Hematopoietic multipotent progenitor cell (in vitro differentiated cells): ENCODE measurements around the gene MB. TPM values are rescaled to one million over a fixed set of nuclear protein-coding genes. Genes with fewer than 3 reads are reported as not detected.

ENCODE experiments used
- DNase-seq, 3 donors: peaks; one replicate each; pipeline ENCODE4 v3.0.0-alpha.2; 2011 to 2015; ENCODE audit warnings: low read depth in 2 of 3, low spot score in 2 of 3
- total RNA-seq: library from RNA; depleted of rRNA; stranded (reverse); fragments of >200 nt; gene quantifications from one replicate; pipeline ENCODE4 v1.2.3, GENCODE V29; 2012

Gene MB
- total RNA-seq, 1 donor: not detected

DNA sequence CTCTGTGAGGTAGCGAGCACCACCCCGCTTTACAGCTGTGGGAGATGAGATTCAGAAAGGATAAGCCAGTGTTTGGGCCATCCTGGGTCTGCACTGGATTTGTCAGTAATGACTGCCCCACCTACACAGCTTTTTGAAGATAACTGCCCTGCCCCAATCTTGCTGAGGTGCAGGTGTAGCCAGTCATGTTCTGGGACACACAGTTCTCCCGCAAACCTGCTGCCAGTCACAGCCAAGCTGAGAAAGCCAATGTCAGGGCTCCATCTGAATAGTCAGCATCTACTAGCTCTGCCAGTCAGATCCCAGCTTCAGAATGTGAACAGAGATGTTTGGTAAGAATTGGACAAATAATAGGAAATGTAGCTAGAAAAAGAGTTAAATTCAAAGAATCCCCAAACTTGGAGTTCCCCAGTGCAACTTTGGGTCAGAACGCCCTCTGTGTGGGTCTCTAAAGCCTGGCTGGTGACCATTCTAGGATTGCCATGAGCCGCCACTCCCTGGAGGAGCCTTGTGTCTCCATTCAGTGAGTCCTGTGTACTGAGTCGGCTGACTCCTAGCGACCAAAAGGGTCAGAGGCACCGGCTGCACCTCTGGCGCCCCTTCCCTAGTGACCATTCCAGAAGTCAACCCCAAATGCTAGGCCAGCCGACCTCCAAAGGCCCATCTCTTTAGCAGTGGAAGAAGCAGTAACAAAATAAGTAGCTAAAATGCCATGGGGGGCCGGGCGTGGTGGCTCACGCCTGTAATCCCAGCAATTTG, 2.4 kb upstream of the MB start:
- DNase-seq: no peak

DNA sequence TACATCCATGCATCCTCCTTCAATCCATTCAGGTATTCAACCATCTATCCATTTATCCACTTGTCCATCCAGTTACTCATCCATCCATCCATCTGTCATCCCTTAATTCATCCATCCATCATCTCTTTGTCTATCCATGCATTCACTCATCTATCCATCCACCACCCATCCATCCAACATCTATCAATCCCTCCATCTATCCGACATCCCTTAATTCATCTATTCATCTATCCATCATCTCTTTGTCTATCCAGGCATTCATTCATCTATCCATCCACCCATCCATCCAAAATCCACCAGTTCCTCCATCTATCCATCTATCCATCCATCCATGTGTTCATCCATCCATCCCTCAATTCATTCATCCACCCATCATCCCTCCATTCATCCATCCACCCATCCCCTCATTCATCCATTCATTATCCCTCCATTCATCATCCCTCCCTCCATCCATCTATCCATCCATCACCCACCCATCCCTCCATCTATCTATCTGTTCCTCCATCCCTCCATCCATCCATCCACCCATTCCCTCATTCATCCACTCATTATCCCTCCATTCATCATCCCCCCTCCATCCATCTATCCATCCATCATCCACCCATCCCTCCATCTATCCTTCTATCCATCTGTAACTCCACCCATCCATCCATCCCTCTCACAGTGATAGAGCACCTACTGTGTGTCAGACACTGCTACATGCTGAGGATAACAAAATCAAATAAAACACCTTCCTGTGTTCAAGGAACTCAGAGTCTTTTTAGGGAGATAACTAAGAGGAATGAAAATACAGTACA, 1.5 kb upstream of the MB start:
- DNase-seq: no peak

- DNase-seq: peak in 1 of 3 donors; percentile 53
Observed at GRCh38 chr22:35616043-35616442, 1.1 kb downstream of the MB start.

DNA sequence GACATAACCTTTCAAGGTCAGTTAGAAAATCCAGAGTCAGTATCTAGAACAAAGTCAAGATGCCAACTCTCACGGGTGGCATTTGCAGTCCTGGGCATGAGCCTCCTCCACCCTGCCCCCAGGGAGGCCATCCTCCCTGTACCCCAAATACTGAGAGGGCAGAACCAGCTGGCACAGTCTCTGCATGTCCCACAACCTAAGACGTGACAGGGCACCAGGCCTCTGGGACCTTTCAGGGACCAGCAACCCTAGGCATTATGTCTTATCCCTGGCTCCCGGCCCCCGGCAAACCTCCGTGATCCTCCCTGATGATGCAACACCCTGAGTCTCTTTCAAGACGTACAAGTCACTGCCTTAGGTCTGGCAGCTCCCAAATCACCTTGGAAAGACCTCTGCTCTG, 2.0 kb downstream of the MB start:
- no peak for DNase-seq

DNA sequence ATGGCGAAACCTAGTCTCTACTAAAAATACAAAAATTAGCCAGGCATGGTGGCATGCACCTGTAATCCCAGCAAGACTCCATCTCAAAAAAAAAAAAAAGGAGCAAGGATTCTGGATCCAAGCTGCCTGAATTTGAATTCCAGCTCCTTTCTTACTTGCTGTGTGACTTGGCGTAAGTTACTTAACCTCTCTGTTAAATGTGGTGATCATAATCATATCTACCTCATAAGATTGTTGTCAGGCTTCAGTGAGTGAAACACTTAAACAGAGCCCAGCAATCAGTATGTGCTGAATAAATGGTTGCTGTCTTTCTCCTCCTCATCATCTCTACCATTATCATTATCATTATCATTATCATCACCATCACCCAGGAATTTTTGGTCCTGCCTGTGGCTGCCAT, 2.7 kb downstream of the MB start:
- no peak for DNase-seq

DNA sequence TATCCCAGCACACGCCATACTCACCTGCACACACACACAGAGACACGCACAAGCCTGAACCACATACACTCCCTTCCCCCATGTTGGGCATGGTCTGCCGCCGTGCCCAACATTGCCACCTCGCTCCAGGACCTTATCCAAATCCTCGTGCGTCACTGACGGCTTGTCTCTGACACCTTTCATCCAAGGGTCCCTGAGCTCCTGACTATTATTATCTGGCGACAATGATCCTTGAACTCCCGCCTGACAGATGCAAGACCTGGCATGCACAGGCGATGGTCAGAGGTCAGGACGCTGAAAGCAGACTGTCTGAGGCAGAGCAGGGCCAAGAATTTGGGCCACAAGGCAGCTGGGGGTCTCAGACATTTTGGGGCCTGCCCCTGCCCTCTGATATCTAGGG, 4.2 kb downstream of the MB start:
- no peak for DNase-seq

- peak in 1 of 3 donors; percentile 33 for DNase-seq
Observed at GRCh38 chr22:35611891-35612576, 5.1 kb downstream of the MB start.

DNA sequence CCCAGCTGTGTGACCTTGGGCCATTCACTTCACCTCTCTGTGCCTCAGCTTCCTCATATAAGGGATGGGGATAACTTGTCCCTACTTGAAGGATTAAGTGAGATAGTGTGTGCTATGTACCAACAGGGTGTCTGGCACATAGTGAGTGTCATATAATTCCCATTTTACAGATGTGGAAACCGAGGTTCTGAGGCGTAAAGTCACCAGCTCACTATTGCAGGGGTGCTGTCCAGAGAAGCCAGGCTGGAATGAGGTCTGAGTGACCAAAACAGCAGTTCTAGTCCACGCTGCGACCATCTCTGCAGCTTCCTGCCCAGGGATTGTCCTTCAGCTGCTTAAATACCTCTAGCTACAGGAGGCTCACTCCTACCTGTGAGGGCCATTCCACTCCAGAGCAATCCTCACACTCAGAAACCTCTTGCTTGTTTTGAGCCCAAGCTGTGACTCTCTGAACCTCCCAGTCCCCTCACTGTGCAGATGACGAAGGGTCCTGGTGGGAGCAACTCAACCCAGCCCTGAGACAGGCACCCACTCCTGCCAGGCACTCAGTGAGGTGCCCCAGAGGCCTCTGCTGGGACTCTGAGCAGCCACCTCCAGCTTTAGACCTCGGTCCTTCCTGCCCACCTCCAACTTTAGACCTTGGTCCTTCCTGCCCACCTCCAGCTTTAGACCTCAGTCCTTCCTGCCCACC, 5.8 kb downstream of the MB start:
- DNase-seq: peak in 1 of 3 donors; percentile 20

DNA sequence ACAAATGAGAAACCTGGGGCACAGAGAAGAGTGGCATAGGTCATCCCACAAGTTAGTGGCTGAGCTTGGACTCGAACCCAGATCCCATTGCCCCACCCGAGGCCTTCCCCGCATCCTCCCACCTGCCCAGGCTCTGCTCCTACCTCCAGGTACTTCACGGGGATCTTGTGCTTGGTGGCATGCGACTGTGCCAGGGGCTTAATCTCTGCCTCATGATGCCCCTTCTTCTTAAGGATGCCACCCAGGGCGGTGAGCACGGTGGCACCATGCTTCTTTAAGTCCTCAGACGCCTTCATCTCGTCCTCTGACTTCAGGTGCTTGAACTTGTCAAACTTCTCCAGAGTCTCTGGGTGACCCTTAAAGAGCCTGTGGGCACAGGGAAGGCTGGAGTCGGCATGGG, 6.4 kb downstream of the MB start:
- no peak for DNase-seq

DNA sequence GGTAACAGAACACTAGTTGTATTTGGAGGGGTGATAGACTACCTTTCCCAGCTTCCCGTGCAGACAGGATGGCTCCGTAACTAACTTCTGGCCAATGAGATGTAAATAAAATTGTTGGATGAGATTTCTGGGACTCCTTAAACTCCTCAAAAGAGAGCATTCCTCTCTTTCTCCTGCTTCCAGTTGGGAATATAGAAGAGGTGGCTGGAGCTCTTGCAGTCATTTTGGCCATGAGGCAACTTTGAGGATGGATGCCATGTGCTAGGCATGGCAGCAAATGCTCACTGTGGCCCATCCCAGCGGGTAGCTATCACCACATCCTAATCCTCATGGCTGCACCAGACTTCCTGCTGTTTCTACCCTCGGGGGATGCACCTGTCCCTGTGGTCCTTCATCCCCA, 7.4 kb downstream of the MB start:
- no peak for DNase-seq

DNA sequence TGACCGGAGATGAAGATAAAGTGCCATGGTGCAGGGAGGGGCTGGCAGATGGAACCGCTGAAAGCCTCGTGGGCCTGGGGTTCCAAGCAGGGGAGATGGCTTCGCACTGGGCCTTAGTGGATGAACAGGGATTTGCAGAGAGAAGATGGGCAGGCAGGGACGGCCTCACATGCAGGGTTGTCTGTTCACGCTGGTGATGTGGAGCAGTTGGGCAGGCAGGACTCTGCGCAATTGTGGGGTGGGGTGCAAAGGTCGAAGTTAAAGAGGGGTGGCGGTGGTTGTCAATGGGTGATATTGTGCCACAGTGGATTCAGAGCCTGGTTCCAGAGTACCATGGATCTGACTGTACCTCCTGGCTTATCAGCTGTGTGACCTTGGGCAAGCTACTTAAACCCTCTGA, 7.9 kb downstream of the MB start:
- no peak for DNase-seq

- DNase-seq: no peak
Observed at GRCh38 chr22:35608088-35608487, 9.0 kb downstream of the MB start.

GRCh38 chr22:35606916-35607315, 10.2 kb downstream of the MB start:
- no peak for DNase-seq

GRCh38 chr22:35605851-35606481, 11.2 kb downstream of the MB start:
- no peak for DNase-seq

DNA sequence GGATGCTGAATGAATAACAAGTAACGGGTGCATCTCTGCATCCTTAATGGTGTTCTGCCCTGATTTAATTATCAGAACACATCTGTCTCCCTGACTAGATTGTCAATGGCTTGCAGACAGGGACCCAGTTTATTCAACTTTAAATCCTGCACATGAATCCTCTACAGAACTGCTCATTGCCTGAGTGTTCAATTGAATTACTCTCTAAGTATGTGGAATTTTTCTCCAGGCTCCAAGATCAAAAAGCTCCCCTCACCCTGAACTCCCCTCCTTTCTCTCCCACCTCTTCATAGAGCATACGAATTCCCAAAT, 11.8 kb downstream of the MB start:
- DNase-seq: no peak

DNA sequence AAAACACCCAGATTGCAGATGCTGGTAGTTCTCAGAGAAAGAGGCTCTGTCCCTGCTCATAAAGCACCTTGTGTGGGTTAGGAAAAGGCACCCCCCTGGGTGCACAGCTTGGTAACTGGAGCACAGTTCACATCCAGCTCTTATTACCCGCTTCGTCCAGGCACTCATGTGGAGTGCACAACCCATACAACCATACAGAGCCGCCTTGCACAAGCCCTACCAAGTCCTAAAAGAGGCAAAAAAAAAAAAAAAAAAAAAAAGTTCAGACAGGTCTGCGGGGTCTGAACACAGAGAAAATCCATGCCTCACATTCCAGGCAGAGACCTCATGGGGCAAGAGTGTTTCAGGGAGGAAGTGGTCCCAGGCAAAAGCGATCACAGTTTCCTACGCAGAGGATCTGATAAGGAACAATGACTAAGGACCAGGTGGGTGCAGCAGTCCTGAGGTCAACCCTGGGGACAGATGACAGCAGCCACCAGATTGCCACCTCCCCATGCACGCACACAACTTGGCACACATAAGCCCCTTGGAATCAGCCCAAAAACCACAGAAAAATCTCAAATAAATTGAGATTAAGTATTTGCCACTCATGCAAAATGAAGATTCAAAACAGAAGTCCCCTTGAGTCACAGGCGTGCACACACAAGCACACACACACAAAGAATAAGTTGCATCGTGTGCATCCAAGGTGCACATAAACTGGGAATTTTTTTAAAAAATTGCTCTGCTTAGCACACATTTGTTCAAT, 12.3 kb downstream of the MB start:
- DNase-seq: peak in 2 of 3 donors; percentile 56 to 69

GRCh38 chr22:35601743-35602615, 15.2 kb downstream of the MB start:
- peak in 2 of 3 donors; percentile 60 to 64 for DNase-seq

DNA sequence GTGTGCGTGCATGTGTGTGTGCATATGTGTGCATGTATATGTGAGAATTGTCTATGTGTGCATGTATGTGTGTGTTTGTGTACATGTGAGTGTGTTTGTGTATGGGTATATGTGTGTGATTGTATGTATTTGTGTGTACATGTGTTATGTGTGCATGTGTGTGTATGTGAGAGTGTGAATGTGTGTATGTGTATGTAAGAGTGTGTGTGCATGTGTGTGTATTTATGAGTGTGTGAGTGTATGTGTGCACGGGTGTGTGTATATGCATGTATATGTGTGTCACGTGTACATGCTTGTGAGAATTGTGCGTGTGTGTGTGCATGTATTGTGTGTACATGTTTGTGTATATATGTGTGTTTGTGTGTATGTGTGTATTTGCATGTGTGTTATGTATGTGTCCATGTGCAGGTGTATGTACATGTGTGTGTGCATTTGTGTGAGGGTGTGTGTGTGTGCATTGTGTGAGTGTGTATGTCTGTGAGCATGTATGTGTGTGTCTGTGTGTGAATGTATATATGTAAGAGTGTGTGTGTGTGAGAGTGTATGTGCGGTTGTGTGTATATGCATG, 16.0 kb downstream of the MB start:
- no peak for DNase-seq

GRCh38 chr22:35600476-35600875, 16.7 kb downstream of the MB start:
- DNase-seq: peak in 1 of 3 donors; percentile 55
